Non-pigmented ciliary epithelial cell (primary cell): Measurements from ENCODE around the gene SELENOS.

ENCODE experiments used
- DNase-seq: peaks from one replicate; pipeline ENCODE4 v3.0.0-alpha.2; 2010; ENCODE audit warnings: low read depth

Gene SELENOS

GRCh38 chr15:101250873-101251829 is 26.1 kb downstream of the SELENOS start:
- no peak for DNase-seq

GRCh38 chr15:101250341-101250831 is 26.9 kb downstream of the SELENOS start:
- DNase-seq = no peak

- DNase-seq = no peak
Measured at GRCh38 chr15:101248274-101248673, 29.0 kb downstream of the SELENOS start.

GRCh38 chr15:101246824-101247745 is 30.2 kb downstream of the SELENOS start:
- DNase-seq = no peak

GRCh38 chr15:101246391-101246790 is 30.9 kb downstream of the SELENOS start:
- DNase-seq = no peak

- no peak for DNase-seq
Measured at GRCh38 chr15:101244889-101245668, 32.2 kb downstream of the SELENOS start.

- DNase-seq = no peak
Measured at GRCh38 chr15:101244036-101244781, 33.1 kb downstream of the SELENOS start.

GRCh38 chr15:101243420-101243819 is 33.9 kb downstream of the SELENOS start:
- DNase-seq = no peak

GRCh38 chr15:101242999-101243336 is 34.3 kb downstream of the SELENOS start:
- DNase-seq = no peak

- DNase-seq = no peak
Measured at GRCh38 chr15:101242160-101242998, 34.9 kb downstream of the SELENOS start.

- DNase-seq = no peak
Measured at GRCh38 chr15:101240358-101240757, 36.9 kb downstream of the SELENOS start.

- DNase-seq = no peak
Measured at GRCh38 chr15:101239724-101240136, 37.6 kb downstream of the SELENOS start.

- no peak for DNase-seq
Measured at GRCh38 chr15:101237251-101237650, 40.0 kb downstream of the SELENOS start.

- no peak for DNase-seq
Measured at GRCh38 chr15:101233651-101234280, 43.5 kb downstream of the SELENOS start.

GRCh38 chr15:101232677-101233076 is 44.6 kb downstream of the SELENOS start:
- DNase-seq = no peak

- DNase-seq = no peak
Measured at GRCh38 chr15:101228313-101228712, 49.0 kb downstream of the SELENOS start.

GRCh38 chr15:101225658-101226057 is 51.6 kb downstream of the SELENOS start:
- no peak for DNase-seq
